NB4 (cell line): ENCODE data around the gene PAXIP1.

ENCODE experiments used
- MYC ChIP-seq: IDR thresholded peaks from 2 replicates; pipeline ENCODE4 v1.6.1; 2011; ENCODE audit warnings: low read depth, low read length
- POLR2A ChIP-seq: IDR thresholded peaks from 2 replicates; pipeline ENCODE4 v1.6.1; 2011; ENCODE audit warnings: mild to moderate bottlenecking; ENCODE audit not compliant: insufficient read length; ENCODE audit errors: extremely low read depth
- TF ChIP-seq, protein P1 (sequence below): IDR thresholded peaks from one replicate; pipeline ENCODE4 v1.5.1; 2012; ENCODE audit warnings: low read depth, low read length

DNA sequence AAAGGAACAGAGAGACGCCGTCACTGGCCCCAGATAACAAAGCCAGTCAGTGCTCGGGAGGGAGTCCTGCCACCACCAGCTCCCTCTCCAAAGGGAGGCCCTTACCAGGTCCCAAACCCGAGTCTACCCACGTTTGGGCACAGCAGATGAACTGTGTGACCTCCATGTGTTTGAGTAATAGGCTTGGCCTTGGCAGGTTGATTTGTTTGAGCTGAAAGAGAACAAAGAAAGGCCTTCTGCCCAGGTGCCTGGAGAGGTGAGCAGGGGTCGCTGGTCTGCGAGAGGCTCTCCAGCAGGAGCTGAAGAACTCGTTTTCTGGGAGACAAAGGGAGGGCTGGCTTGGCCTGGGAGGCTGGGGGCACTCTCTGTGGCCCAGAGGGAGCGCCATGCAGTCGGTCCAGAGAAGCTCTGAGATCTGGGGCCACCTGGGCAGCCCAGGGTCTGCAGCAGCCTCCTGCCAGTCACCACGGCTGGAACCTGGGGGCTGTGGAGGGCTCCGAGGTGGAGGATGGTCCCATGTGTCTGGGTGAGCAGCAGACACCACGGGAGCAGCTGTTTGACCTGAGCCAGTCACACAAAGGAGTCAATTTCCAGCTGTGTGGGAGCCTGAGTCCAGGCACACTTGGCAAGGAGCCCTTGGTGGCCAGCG, 99.7 kb downstream of the PAXIP1 start:
- TF ChIP-seq, protein P1, sequence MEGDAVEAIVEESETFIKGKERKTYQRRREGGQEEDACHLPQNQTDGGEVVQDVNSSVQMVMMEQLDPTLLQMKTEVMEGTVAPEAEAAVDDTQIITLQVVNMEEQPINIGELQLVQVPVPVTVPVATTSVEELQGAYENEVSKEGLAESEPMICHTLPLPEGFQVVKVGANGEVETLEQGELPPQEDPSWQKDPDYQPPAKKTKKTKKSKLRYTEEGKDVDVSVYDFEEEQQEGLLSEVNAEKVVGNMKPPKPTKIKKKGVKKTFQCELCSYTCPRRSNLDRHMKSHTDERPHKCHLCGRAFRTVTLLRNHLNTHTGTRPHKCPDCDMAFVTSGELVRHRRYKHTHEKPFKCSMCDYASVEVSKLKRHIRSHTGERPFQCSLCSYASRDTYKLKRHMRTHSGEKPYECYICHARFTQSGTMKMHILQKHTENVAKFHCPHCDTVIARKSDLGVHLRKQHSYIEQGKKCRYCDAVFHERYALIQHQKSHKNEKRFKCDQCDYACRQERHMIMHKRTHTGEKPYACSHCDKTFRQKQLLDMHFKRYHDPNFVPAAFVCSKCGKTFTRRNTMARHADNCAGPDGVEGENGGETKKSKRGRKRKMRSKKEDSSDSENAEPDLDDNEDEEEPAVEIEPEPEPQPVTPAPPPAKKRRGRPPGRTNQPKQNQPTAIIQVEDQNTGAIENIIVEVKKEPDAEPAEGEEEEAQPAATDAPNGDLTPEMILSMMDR, result no peak
- TF ChIP-seq POLR2A (no peak), MYC (no peak)
